MCF 10A (cell line): ENCODE results near the gene MOB3B. TPM values are rescaled to one million over a fixed set of nuclear protein-coding genes. Genes with fewer than 3 reads are reported as not detected.

Source experiments
- BruUV-seq: library from RNA; stranded (reverse); fragments of 400-500 nt; replicated peaks from 2 replicates; lab custom pipeline; 2021; lab: Mats Ljungman, UMichigan
- CTCF ChIA-PET: fragments of 300-600 bp; sonication (Branson Sonifier 250); formaldehyde crosslinking; extraction: SDS; loops from one replicate; lab custom pipeline; 2021; ENCODE audit warnings: antibody characterized with exemption, inconsistent platforms; lab: Yijun Ruan, JAX
- POLR2A ChIA-PET: fragments of 300-600, 350-650 bp; sonication (Branson Sonifier 250); formaldehyde crosslinking; extraction: SDS; loops from one replicate; lab custom pipeline; 2020; ENCODE audit warnings: antibody characterized with exemption, inconsistent platforms; lab: Yijun Ruan, JAX
- DNase-seq: peaks from one replicate; pipeline ENCODE4 v3.0.0-alpha.2; 2018; ENCODE audit not compliant: unreplicated experiment
- H3K27ac Mint-ChIP-seq: one replicate; pipeline ENCODE4 v1.8.0; 2022; ENCODE audit warnings: mild to moderate bottlenecking, low read depth, mixed read lengths; ENCODE audit not compliant: unreplicated experiment
- H3K27me3 Mint-ChIP-seq: one replicate; pipeline ENCODE4 v1.8.0; 2022; ENCODE audit warnings: mixed read lengths; ENCODE audit not compliant: insufficient read depth, unreplicated experiment
- H3K36me3 Mint-ChIP-seq: one replicate; pipeline ENCODE4 v1.8.0; 2022; ENCODE audit warnings: mild to moderate bottlenecking, moderate library complexity, mixed read lengths; ENCODE audit not compliant: insufficient read depth, unreplicated experiment
- H3K4me1 Mint-ChIP-seq: one replicate; pipeline ENCODE4 v1.8.0; 2022; ENCODE audit warnings: mixed read lengths; ENCODE audit not compliant: insufficient read depth, unreplicated experiment
- H3K4me3 Mint-ChIP-seq: one replicate; pipeline ENCODE4 v1.8.0; 2022; ENCODE audit warnings: mild to moderate bottlenecking, moderate library complexity, mixed read lengths; ENCODE audit not compliant: unreplicated experiment
- H3K9me3 Mint-ChIP-seq: one replicate; pipeline ENCODE4 v1.8.0; 2022; ENCODE audit warnings: mixed read lengths; ENCODE audit not compliant: unreplicated experiment
- CTCF ChIP-seq: fragments of 200-600 bp; IDR thresholded peaks from one replicate; pipeline ENCODE4 v1.8.0; 2022; ENCODE audit warnings: antibody characterized with exemption, mild to moderate bottlenecking; ENCODE audit not compliant: unreplicated experiment
- intact Hi-C: fragments of 100-400 bp; cut with micrococcal nuclease; formaldehyde crosslinking; loops from 2 replicates; pipeline ENCODE4 v1.14.1; 2022
- total RNA-seq: library from RNA; stranded (reverse); gene quantifications from 2 replicates; pipeline ENCODE4 v1.2.3, GENCODE V29; 2022

The MOB3B gene
- total RNA-seq, 1 experiment from 2014 or later: 3.7 TPM

GRCh38 chr9:27430750-27431535, 98.7 kb downstream of the MOB3B start:
- CTCF ChIA-PET: interaction anchor here (0.6 to 1.6 kb wide), 3 partner anchors 30 to 1586 kb away, joined by 3 to 8 read pairs (median 3); partner anchors contain the start of gene MOB3B
- Mint-ChIP-seq H3K36me3 (no peaks in the 10 kb centered on the region), H3K27me3 (no peaks in the 10 kb centered on the region)

GRCh38 chr9:27429917-27430316, 99.7 kb downstream of the MOB3B start:
- intact Hi-C loops: loop anchor here (5.0 kb wide), 1 partner anchor 97 kb away; the partner anchor contains the start of gene MOB3B
- no peak for TF ChIP-seq CTCF
- ChIA-PET POLR2A (interaction anchor here (0.8 to 1.4 kb wide), 2 partner anchors 38 to 40 kb away, joined by 3 to 4 read pairs; no protein-coding TSS in a partner anchor), CTCF (interaction anchor here (1.3 to 1.6 kb wide), 2 partner anchors 11 to 100 kb away, joined by 3 to 8 read pairs; partner anchors contain the start of gene MOB3B)
- Mint-ChIP-seq H3K4me1 (peaks cover 39% of the 10 kb centered on the region), H3K27me3 (no peaks in the 10 kb centered on the region), H3K27ac (no peak overlapping the region), H3K4me3 (no peak overlapping the region), H3K36me3 (no peaks in the 10 kb centered on the region), H3K9me3 (peaks cover 7% of the 10 kb centered on the region)
- DNase-seq: no peak
- no TSS peak for BruUV-seq

More at GRCh38 chr9:27430750-27431535, 98.7 kb downstream of the MOB3B start:
- POLR2A ChIA-PET: interaction anchor here (1.0 kb wide), 1 partner anchor 108 kb away, joined by 6 read pairs; no protein-coding TSS in a partner anchor
- TF ChIP-seq CTCF: no peak
- intact Hi-C loops: no loop called here
- BruUV-seq: no TSS peak
- no peak overlapping the region for H3K4me3 Mint-ChIP-seq
- H3K27ac Mint-ChIP-seq: no peak overlapping the region
- no peak for DNase-seq
- peaks cover 37% of the 10 kb centered on the region for H3K4me1 Mint-ChIP-seq
- H3K9me3 Mint-ChIP-seq: peaks cover 7% of the 10 kb centered on the region

GRCh38 chr9:27429436-27429835, 100.2 kb downstream of the MOB3B start:
- CTCF ChIA-PET: interaction anchor here (1.3 to 1.6 kb wide), 2 partner anchors 10 to 100 kb away, joined by 3 to 8 read pairs; partner anchors contain the start of gene MOB3B

More at GRCh38 chr9:27429436-27429835, 100.2 kb downstream of the MOB3B start:
- DNase-seq: no peak
- POLR2A ChIA-PET: interaction anchor here (0.8 to 1.4 kb wide), 2 partner anchors 38 to 40 kb away, joined by 3 to 4 read pairs; no protein-coding TSS in a partner anchor
- H3K27ac Mint-ChIP-seq: no peak overlapping the region
- no peaks in the 10 kb centered on the region for H3K36me3 Mint-ChIP-seq
- no peak overlapping the region for H3K4me3 Mint-ChIP-seq
- no peak for TF ChIP-seq CTCF
- H3K27me3 Mint-ChIP-seq: no peaks in the 10 kb centered on the region
- intact Hi-C loops: loop anchor here (5.0 kb wide), 1 partner anchor 98 kb away; the partner anchor contains the start of gene MOB3B
- H3K4me1 Mint-ChIP-seq: peaks cover 36% of the 10 kb centered on the region
- no TSS peak for BruUV-seq
- H3K9me3 Mint-ChIP-seq: peaks cover 2% of the 10 kb centered on the region
